HepG2 (cell line): ENCODE results near the gene APPBP2. TPM values are rescaled to one million over a fixed set of nuclear protein-coding genes. Genes with fewer than 3 reads are reported as not detected.

Source experiments
- ATAC-seq: fragments of 200-7000 bp; cut with Tn5 transposase; 3 replicates; pipeline ENCODE4 v1.9.1; 2020; ENCODE audit warnings: mild to moderate bottlenecking, moderate library complexity
- BruUV-seq: library from RNA; stranded (reverse); fragments of 400-500 nt; replicated peaks from 2 replicates; lab custom pipeline; 2021; lab: Mats Ljungman, UMichigan
- CTCF ChIA-PET: fragments of 300-600 bp; formaldehyde crosslinking; extraction: SDS; loops from one replicate; lab custom pipeline; 2021; ENCODE audit warnings: low total read pairs, inconsistent platforms, low intra/inter-chr PET ratio; lab: Yijun Ruan, JAX
- POLR2A ChIA-PET: fragments of 350-600 bp; sonication (Branson Sonifier 250); formaldehyde crosslinking; loops from one replicate; lab custom pipeline; 2020; ENCODE audit warnings: antibody characterized with exemption, inconsistent platforms; lab: Yijun Ruan, JAX
- DNase-seq: peaks from one replicate; pipeline ENCODE4 v3.0.0-alpha.2; 2015; ENCODE audit warnings: low spot score
- FAIRE-seq: peaks from 3 replicates; lab custom pipeline; 2011; peaks lifted over from hg19 to GRCh38; lab: Jason Lieb, UNC
- H2AFZ ChIP-seq: one replicate; pipeline ENCODE4 v1.6.1; 2011; ENCODE audit warnings: low read length, inconsistent platforms
- H3K27ac ChIP-seq: fragments of 300-600 bp; 3 replicates; pipeline ENCODE4 v1.8.0; 2011; ENCODE audit warnings: mixed run types, mild to moderate bottlenecking, mixed read lengths, low read length, inconsistent platforms; ENCODE audit not compliant: insufficient read depth; ENCODE audit errors: extremely low read length
- H3K27me3 ChIP-seq, 2 experiments: fragments of 200-600 bp in 1 of 2; 2 replicates in 1 of 2; 3 replicates in 1 of 2; pipeline versions ENCODE4 v1.6.0 to v1.8.0; 2011; ENCODE audit warnings: low read length in 2 of 2, mild to moderate bottlenecking in 2 of 2, moderate library complexity in 2 of 2, inconsistent platforms in 1 of 2; ENCODE audit not compliant: insufficient read depth in 2 of 2, control insufficient read depth in 1 of 2
- H3K36me3 ChIP-seq, 2 experiments: fragments of 200-600 bp in 1 of 2; replicated peaks in 1 of 2; 2 replicates in 1 of 2; 3 replicates in 1 of 2; pipeline versions ENCODE4 v1.5.1 to v1.8.0; 2011; ENCODE audit warnings: low read length in 2 of 2, inconsistent platforms in 1 of 2; ENCODE audit not compliant: insufficient read depth in 2 of 2, control insufficient read depth in 1 of 2
- H3K4me1 ChIP-seq: 2 replicates; pipeline ENCODE4 v1.5.1; 2012; ENCODE audit warnings: low read length, inconsistent platforms; ENCODE audit not compliant: insufficient read depth
- H3K4me2 ChIP-seq: 2 replicates; pipeline ENCODE4 v1.6.0; 2011; ENCODE audit warnings: low read depth, low read length, inconsistent platforms
- H3K4me3 ChIP-seq, 3 experiments: fragments of 200-600 bp in 1 of 3; sonication (generic), shearing (Covaris generic) in 1 of 3; replicated peaks in 1 of 3; 2 replicates each; pipeline ENCODE4 v1.5.1; 2011 to 2016; ENCODE audit warnings: low read length in 3 of 3, inconsistent platforms in 2 of 3, low read depth in 2 of 3, mild to moderate bottlenecking in 2 of 3, control low read depth in 1 of 3, mixed read lengths in 1 of 3; ENCODE audit not compliant: insufficient read depth in 1 of 3
- H3K79me2 ChIP-seq: one replicate; pipeline ENCODE4 v1.6.1; 2011; ENCODE audit warnings: low read length, inconsistent platforms; ENCODE audit not compliant: insufficient read depth
- H3K9ac ChIP-seq: 2 replicates; pipeline ENCODE4 v1.6.0; 2011; ENCODE audit warnings: mild to moderate bottlenecking, low read depth, low read length, inconsistent platforms; ENCODE audit not compliant: insufficient read depth
- H3K9me3 ChIP-seq: 2 replicates; pipeline ENCODE4 v1.5.1; 2012; ENCODE audit warnings: mild to moderate bottlenecking, low read length
- H4K20me1 ChIP-seq: 2 replicates; pipeline ENCODE4 v1.6.0; 2011; ENCODE audit warnings: inconsistent platforms, mild to moderate bottlenecking, low read length, moderate library complexity; ENCODE audit not compliant: insufficient read depth
- HNRNPUL1 ChIP-seq: fragments of 200-400 bp; formaldehyde crosslinking; IDR thresholded peaks from 2 replicates; pipeline ENCODE4 v1.6.1; 2017; ENCODE audit warnings: low read depth, mild to moderate bottlenecking, low read length, moderate library complexity
- IRF2 ChIP-seq: IDR thresholded peaks from 2 replicates; pipeline ENCODE4 v1.6.1; 2018; ENCODE audit warnings: missing genetic modification reagents, missing compliant biosample characterization
- JARID2 ChIP-seq: sonication (generic); formaldehyde crosslinking; IDR thresholded peaks from 2 replicates; pipeline ENCODE4 v1.8.1; 2023; ENCODE audit warnings: missing genetic modification reagents, inconsistent platforms; ENCODE audit not compliant: insufficient replicate concordance
- MXD4 ChIP-seq: IDR thresholded peaks from 2 replicates; pipeline ENCODE4 v1.6.1; 2016; ENCODE audit warnings: mild to moderate bottlenecking, missing biosample characterization, missing genetic modification reagents
- SMAD1 ChIP-seq: sonication (generic); formaldehyde crosslinking; IDR thresholded peaks from 2 replicates; pipeline ENCODE4 v1.4.0; 2020; ENCODE audit warnings: missing genetic modification reagents, low read depth, mild to moderate bottlenecking, borderline replicate concordance
- STAG1 ChIP-seq: sonication (generic); formaldehyde crosslinking; IDR thresholded peaks from 2 replicates; pipeline ENCODE4 v1.4.0; 2020; ENCODE audit warnings: missing genetic modification reagents
- TEAD3 ChIP-seq: optimal IDR thresholded peaks from 2 replicates; pipeline ENCODE3; 2016; ENCODE audit warnings: borderline replicate concordance
- TFAP4 ChIP-seq: sonication (generic); IDR thresholded peaks from 2 replicates; pipeline ENCODE4 v1.6.1; 2016; ENCODE audit warnings: low read depth, borderline replicate concordance
- TGIF2 ChIP-seq: IDR thresholded peaks from 2 replicates; pipeline ENCODE4 v1.6.1; 2016; ENCODE audit warnings: control low read depth, missing compliant biosample characterization
- TP53 ChIP-seq: sonication (generic); formaldehyde crosslinking; conservative IDR thresholded peaks from 2 replicates; pipeline ENCODE4 v1.4.0; 2020; ENCODE audit warnings: missing genetic modification reagents
- ZBTB4 ChIP-seq: sonication (generic); formaldehyde crosslinking; IDR thresholded peaks from 2 replicates; pipeline ENCODE4 v1.4.0; 2020; ENCODE audit warnings: missing genetic modification reagents, mild to moderate bottlenecking, borderline replicate concordance
- ZFYVE20 ChIP-seq: sonication (generic); formaldehyde crosslinking; IDR thresholded peaks from 2 replicates; pipeline ENCODE4 v1.8.0; 2023; ENCODE audit warnings: low read depth, mild to moderate bottlenecking, moderate library complexity, missing genetic modification reagents, borderline replicate concordance
- ZNF138 ChIP-seq: sonication (generic); formaldehyde crosslinking; IDR thresholded peaks from 2 replicates; pipeline ENCODE4 v1.5.0; 2020; ENCODE audit warnings: mild to moderate bottlenecking, low read depth, missing genetic modification reagents
- ZNF205 ChIP-seq: IDR thresholded peaks from 2 replicates; pipeline ENCODE4 v1.6.1; 2018; ENCODE audit warnings: missing biosample characterization, missing genetic modification reagents
- ZNF296 ChIP-seq: sonication (generic); formaldehyde crosslinking; conservative IDR thresholded peaks from 2 replicates; pipeline ENCODE4 v1.5.0; 2020; ENCODE audit warnings: mild to moderate bottlenecking, missing genetic modification reagents
- ZNF44 ChIP-seq: sonication (generic); formaldehyde crosslinking; IDR thresholded peaks from 2 replicates; pipeline ENCODE4 v1.5.1; 2020; ENCODE audit warnings: mild to moderate bottlenecking, missing genetic modification reagents
- ZNF468 ChIP-seq: sonication (generic); formaldehyde crosslinking; IDR thresholded peaks from 2 replicates; pipeline ENCODE4 v1.8.0; 2022; ENCODE audit warnings: mild to moderate bottlenecking, moderate library complexity, missing genetic modification reagents
- ZNF576 ChIP-seq: sonication (generic); formaldehyde crosslinking; IDR thresholded peaks from 2 replicates; pipeline ENCODE4 v1.4.0; 2020; ENCODE audit warnings: mild to moderate bottlenecking, missing genetic modification reagents
- ZNF747 ChIP-seq: sonication (generic); formaldehyde crosslinking; IDR thresholded peaks from 2 replicates; pipeline ENCODE4 v1.8.1; 2023; ENCODE audit warnings: missing genetic modification reagents, mild to moderate bottlenecking, borderline replicate concordance
- ZNF83 ChIP-seq: sonication (generic); formaldehyde crosslinking; IDR thresholded peaks from 2 replicates; pipeline ENCODE4 v1.4.0; 2020; ENCODE audit warnings: missing genetic modification reagents, mild to moderate bottlenecking, borderline replicate concordance
- ZNF839 ChIP-seq: sonication (generic); formaldehyde crosslinking; IDR thresholded peaks from 2 replicates; pipeline ENCODE4 v1.4.0; 2020; ENCODE audit warnings: missing genetic modification reagents, mild to moderate bottlenecking, borderline replicate concordance
- ZNF878 ChIP-seq: sonication (generic); formaldehyde crosslinking; IDR thresholded peaks from 2 replicates; pipeline ENCODE4 v1.8.1; 2023; ENCODE audit warnings: mild to moderate bottlenecking, missing genetic modification reagents, moderate library complexity
- WGBS: methylation state at CpG from one replicate; pipeline ENCODE4 v1.1.6; 2017; ENCODE audit warnings: low lambda C conversion rate; 5-methylcytosine and 5-hydroxymethylcytosine counted together
- in situ Hi-C: cut with HindIII; loops from 2 replicates; pipeline ENCODE4 v1.10.0; 2017; ENCODE audit warnings: low pct_unique_long_range_greater_than_20kb; ENCODE audit not compliant: extremely low pct_ligation_motif_present
- intact Hi-C: fragments of 100-400 bp; cut with micrococcal nuclease; formaldehyde crosslinking; loops from one replicate; pipeline ENCODE4 v1.10.0; 2022; ENCODE audit not compliant: unreplicated experiment
- polyA plus RNA-seq, 8 experiments: library from polyadenylated mRNA; depleted of rRNA in 3 of 8; stranded (reverse) in 7 of 8; unstranded in 1 of 8; fragments of >200 nt; fragmentation: Illumina TruSeq in 4 of 8; extraction: Trizol in 4 of 8; gene quantifications; 2 replicates each; pipeline versions ENCODE4 v1.2.1 to v1.2.3, GENCODE V29; 2011 to 2016; ENCODE audit warnings: low read depth in 4 of 8, missing spikeins in 1 of 8, mixed read lengths in 1 of 8; ENCODE audit not compliant: insufficient read depth in 1 of 8
- total RNA-seq, 5 experiments: library from RNA; depleted of rRNA; stranded (reverse); fragments of >200 nt; fragmentation: Illumina TruSeq; extraction: Trizol; gene quantifications; 2 replicates each; pipeline ENCODE4 v1.2.3, GENCODE V29; 2016; ENCODE audit warnings: low read depth in 1 of 5

The APPBP2 gene
- total and polyA plus RNA-seq, 2 of the 13 experiments (the other 11 are each of a cell fraction or from before 2014, with no cell fraction given) = 17.5 to 45.8 TPM

- FAIRE-seq (no peak), ATAC-seq (peak; percentile 26), DNase-seq (no peak)
- intact Hi-C loops (loop anchor here (1.0 to 2.0 kb wide), 2 partner anchors 35 to 382 kb away; no protein-coding TSS in a partner anchor), in situ Hi-C loops (no loop called here)
- POLR2A ChIA-PET = interaction anchor here (1.3 to 2.9 kb wide), 3 partner anchors 34 to 152 kb away, joined by 4 to 38 read pairs (median 22); partner anchors contain the start of genes BCAS3 and PPM1D
- H3K9ac ChIP-seq = peak overlapping the region; percentile 95
- H3K9me3 ChIP-seq = no peaks in the 10 kb centered on the region
- H3K27me3 ChIP-seq = peaks cover 0 to 4% of the 10 kb centered on the region in 2 experiments; a peak in 1 of 5 replicates
- H3K4me3 ChIP-seq = peak overlapping the region; percentile 93 to 98 (median 95)
- no peak overlapping the region for H2AFZ ChIP-seq
- H3K4me2 ChIP-seq = peak overlapping the region; percentile 84
- peaks cover 38% of the 10 kb centered on the region for H3K4me1 ChIP-seq
- H3K79me2 ChIP-seq = peaks cover 65% of the 10 kb centered on the region
- CTCF ChIA-PET = no interaction called here
- H4K20me1 ChIP-seq = peaks cover 37% of the 10 kb centered on the region
- peak overlapping the region; percentile 96 for H3K27ac ChIP-seq
- peaks cover 0 to 11% of the 10 kb centered on the region in 2 experiments; a peak in 2 of 5 replicates for H3K36me3 ChIP-seq
- BruUV-seq = no TSS peak
- WGBS = 1% methylated on average over 11 of the region's 11 CpGs
- TF ChIP-seq HNRNPUL1 (no peak), TGIF2 (CRISPR knock-in tag) (peak; percentile 69; the same call in 1 of the 2 replicates), ZFYVE20 (CRISPR knock-in tag) (no peak), ZNF83 (0 out of 2 replicates have a peak, but pooled peaks have one; percentile 69), ZNF468 (no peak), TP53 (no peak), TEAD3 (CRISPR knock-in tag) (peak; percentile 3), ZNF747 (CRISPR knock-in tag) (no peak), MXD4 (CRISPR knock-in tag) (no peak; the same call in 1 of the 2 replicates), ZBTB4 (CRISPR knock-in tag) (no peak), ZNF44 (0 out of 2 replicates have a peak, but pooled peaks have one; percentile 9), ZNF205 (CRISPR knock-in tag) (no peak), JARID2 (CRISPR knock-in tag) (no peak), ZNF138 (CRISPR knock-in tag) (no peak), IRF2 (CRISPR knock-in tag) (no peak), ZNF296 (CRISPR knock-in tag) (0 out of 2 replicates have a peak, but pooled peaks have one; percentile 17), TFAP4 (peak; percentile 90), ZNF839 (peak; percentile 94), SMAD1 (CRISPR knock-in tag) (0 out of 2 replicates have a peak, but pooled peaks have one; percentile 12), ZNF576 (peak; percentile 54; the same call in 1 of the 2 replicates), STAG1 (CRISPR knock-in tag) (no peak), ZNF878 (CRISPR knock-in tag) (no peak)
Observed at GRCh38 chr17:60525328-60525684, 736 bp downstream of the APPBP2 start.
